GM19239 (cell line): ENCODE data around the gene CENPW.

Source experiments
- DNase-seq: peaks from one replicate; pipeline ENCODE4 v3.0.0; 2011; ENCODE audit warnings: low spot score; ENCODE audit not compliant: insufficient read length
- FAIRE-seq: peaks from 2 replicates; lab custom pipeline; 2011; peaks lifted over from hg19 to GRCh38; lab: Jason Lieb, UNC

Gene CENPW

DNA sequence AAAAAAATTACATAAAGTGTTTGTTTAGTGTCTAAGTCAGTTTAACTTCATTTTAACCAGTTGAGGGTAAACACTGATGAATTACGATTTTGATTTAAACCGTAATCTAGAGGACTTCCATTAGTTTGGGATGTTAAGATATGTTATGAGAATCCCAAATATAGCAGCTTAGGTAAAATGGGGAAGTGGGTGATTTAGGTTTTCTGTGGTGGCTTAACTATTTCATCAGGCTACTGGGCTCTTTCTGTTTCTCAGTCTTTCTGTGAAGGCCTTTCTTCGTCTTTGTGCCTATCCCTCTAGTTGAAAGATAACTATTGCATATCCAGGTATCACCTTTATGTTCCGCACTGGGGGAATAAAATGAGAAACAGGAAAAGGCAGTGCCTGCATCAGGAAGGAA, 27.9 kb downstream of the CENPW start:
- no peak for DNase-seq
- no peak for FAIRE-seq

GRCh38 chr6:126372626-126373025, 32.7 kb downstream of the CENPW start:
- FAIRE-seq (no peak), DNase-seq (no peak)

- DNase-seq: no peak
- no peak for FAIRE-seq
Observed at GRCh38 chr6:126373344-126373743, 33.4 kb downstream of the CENPW start.

DNA sequence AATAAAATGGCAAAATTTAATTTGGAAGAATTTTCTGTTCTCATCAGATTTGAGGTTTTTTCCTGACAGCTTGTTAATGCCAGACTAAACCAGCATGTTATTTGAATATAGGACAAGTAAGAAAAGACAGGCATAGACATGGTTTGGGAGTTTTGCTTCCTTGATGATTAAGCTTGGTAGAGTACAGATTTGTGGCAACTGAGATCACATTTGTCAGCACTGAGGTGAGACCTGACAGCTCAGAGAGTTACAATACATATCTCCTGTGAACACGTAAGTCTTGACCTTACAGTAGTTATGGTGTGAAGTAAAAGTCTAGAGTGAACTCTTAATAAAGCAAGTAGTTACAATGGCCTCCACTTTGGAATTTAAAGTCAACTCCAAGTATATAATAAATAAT, 34.5 kb downstream of the CENPW start:
- FAIRE-seq (peak; percentile 8), DNase-seq (no peak)

- no peak for FAIRE-seq
Observed at GRCh38 chr6:126376682-126377081, 36.8 kb downstream of the CENPW start.

GRCh38 chr6:126377594-126378153, 37.8 kb downstream of the CENPW start:
- no peak for FAIRE-seq
- DNase-seq: no peak

More at GRCh38 chr6:126376682-126377081, 36.8 kb downstream of the CENPW start:
- DNase-seq: no peak

GRCh38 chr6:126380072-126380583, 40.2 kb downstream of the CENPW start:
- FAIRE-seq (peak; percentile 37), DNase-seq (no peak)

GRCh38 chr6:126381498-126381897, 41.6 kb downstream of the CENPW start:
- DNase-seq (no peak), FAIRE-seq (no peak)

GRCh38 chr6:126383203-126383602, 43.3 kb downstream of the CENPW start:
- DNase-seq (no peak), FAIRE-seq (no peak)

GRCh38 chr6:126385536-126385935, 45.6 kb downstream of the CENPW start:
- FAIRE-seq (no peak), DNase-seq (no peak)

- no peak for FAIRE-seq
- no peak for DNase-seq
Observed at GRCh38 chr6:126388104-126388598, 48.2 kb downstream of the CENPW start.

DNA sequence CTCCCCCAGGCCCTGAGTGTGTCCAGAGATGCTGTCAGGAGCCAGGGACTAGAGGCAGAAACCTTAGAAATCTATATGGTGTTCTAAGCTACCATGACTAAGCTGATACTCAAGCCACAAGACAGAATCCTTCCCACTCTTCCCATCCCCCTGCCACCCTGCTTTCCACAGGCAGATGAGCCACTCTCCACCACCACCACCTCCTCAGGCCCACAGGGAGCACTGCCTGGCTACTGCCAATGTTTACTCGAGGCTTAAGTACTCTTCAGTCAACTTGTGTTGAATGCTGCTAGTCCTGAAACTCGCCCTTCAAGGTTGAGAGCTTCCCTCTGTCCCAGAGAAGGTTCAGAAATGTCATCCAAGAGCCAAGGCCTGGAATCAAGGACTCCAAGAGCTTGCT, 56.2 kb downstream of the CENPW start:
- DNase-seq (no peak), FAIRE-seq (no peak)
